ENCODE results near the gene TFF1.

TFF1 gene

DNA sequence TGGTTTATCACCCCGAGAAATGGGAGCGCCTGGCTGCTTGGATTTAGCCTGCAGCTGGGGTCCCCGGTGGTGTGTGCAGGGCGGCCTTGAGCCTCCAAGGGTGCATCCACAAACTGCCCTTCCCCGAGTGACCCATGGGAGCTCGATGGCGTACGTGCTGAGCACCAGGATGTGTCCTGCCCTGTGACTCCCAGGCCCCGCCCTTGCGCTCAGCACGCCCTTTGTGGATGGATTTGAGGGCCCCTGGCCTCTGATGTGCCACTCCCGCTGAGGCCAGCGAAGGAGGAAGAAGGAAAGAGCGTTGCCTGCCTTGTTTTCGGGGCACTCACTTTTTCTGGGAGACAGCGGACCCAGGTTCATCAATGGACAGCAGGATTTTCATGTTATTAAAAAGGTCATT is 49.4 kb downstream of the TFF1 start:
- TF ChIP-seq, protein P1, sequence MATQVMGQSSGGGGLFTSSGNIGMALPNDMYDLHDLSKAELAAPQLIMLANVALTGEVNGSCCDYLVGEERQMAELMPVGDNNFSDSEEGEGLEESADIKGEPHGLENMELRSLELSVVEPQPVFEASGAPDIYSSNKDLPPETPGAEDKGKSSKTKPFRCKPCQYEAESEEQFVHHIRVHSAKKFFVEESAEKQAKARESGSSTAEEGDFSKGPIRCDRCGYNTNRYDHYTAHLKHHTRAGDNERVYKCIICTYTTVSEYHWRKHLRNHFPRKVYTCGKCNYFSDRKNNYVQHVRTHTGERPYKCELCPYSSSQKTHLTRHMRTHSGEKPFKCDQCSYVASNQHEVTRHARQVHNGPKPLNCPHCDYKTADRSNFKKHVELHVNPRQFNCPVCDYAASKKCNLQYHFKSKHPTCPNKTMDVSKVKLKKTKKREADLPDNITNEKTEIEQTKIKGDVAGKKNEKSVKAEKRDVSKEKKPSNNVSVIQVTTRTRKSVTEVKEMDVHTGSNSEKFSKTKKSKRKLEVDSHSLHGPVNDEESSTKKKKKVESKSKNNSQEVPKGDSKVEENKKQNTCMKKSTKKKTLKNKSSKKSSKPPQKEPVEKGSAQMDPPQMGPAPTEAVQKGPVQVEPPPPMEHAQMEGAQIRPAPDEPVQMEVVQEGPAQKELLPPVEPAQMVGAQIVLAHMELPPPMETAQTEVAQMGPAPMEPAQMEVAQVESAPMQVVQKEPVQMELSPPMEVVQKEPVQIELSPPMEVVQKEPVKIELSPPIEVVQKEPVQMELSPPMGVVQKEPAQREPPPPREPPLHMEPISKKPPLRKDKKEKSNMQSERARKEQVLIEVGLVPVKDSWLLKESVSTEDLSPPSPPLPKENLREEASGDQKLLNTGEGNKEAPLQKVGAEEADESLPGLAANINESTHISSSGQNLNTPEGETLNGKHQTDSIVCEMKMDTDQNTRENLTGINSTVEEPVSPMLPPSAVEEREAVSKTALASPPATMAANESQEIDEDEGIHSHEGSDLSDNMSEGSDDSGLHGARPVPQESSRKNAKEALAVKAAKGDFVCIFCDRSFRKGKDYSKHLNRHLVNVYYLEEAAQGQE (IDR thresholded peaks at IDR 0.05; ENCODE audit: insufficient read depth in 1 of 2, low read depth in 2 of 2, low read length in 2 of 2) = no peak
- TF ChIP-seq SIN3A (IDR thresholded peaks at IDR 0.05; ENCODE audit: borderline replicate concordance, insufficient read depth, low read length) = no peak
- no peak for TF ChIP-seq TAF1 (IDR thresholded peaks at IDR 0.05; ENCODE audit: borderline replicate concordance, insufficient read depth, low read length)
- no peak for TF ChIP-seq FOXP2 (optimal IDR thresholded peaks at IDR 0.05; ENCODE audit: borderline replicate concordance, extremely low read depth, extremely low read length, insufficient read depth)
- no peak for TF ChIP-seq POLR2AphosphoS5 (IDR thresholded peaks at IDR 0.05; ENCODE audit: low read depth, low read length)

DNA sequence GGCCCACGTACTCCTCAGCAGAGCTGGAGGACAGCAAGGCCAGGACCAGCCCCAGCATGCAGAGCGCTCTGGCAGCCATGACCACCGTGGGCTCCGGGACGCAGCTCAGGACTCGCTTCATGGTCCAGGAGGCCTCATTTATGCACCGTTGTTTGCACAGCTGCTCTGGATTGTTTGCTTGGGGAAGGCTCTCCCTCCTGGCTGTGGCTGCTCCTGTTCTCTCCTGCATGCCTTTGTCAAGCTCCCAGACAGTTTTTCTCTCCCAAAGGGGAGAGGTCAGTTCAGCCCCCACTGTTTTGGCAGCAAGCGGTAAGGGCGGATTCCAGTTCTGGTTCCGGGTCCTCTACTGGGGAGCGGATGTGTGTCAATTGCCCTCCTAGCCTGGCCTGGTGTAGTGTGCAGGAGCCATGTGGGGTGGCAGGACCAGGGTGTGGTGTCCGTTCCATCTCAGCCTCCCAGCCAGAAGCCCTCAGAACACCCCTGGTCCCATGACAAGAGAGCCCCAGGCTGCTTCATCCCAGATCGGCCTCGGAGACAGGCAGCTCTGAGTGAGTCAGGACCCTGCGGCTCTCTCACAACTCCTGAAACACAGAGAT is 50.9 kb downstream of the TFF1 start, which contains the start of gene TFF3:
Gene TFF3 (minus strand): TSS at position 114 of the 596 bp plus-strand sequence. CDS start 35 bp downstream, at position 79.
- TF ChIP-seq SIN3A (IDR thresholded peaks at IDR 0.05; ENCODE audit: borderline replicate concordance, insufficient read depth, low read length) (no peak), POLR2AphosphoS5 (IDR thresholded peaks at IDR 0.05; ENCODE audit: low read depth, low read length) (no peak)

DNA sequence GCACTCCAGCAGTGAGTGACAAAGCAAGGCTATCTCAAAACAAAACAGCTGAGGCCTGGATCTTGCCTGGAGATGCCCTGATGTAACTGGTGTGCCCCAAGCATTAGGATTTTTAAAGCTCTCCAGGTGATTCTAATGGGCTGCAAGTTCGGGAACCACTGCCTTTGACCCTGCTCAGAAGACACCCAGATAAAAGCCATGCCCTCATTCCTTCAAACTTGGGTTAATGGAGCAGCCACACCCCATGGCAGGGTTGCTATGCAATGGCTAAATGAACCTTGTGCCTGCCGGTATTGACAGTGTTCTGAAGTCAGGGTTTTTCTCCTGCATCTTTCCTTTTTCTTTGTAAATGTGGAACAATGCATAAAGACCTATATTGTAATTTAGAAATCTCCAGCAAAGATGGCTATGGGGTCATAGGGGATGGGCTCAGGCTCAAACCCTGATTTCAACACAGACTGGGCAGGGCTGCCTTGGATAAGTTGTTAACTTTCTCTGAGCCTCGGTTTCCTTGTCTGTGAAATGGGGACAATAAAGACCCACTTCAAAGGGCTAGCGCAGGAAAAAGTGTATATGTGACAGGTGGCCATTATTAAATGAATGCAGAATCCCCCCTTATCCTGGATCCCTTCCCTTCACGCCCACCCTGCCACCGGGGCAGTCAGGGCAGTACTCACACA is 51.6 kb downstream of the TFF1 start:
- TF ChIP-seq, protein P1 (IDR thresholded peaks at IDR 0.05; ENCODE audit: insufficient read depth in 1 of 2, low read depth in 2 of 2, low read length in 2 of 2) = no peak
- no peak for TF ChIP-seq TAF1 (IDR thresholded peaks at IDR 0.05; ENCODE audit: borderline replicate concordance, insufficient read depth, low read length)
- TF ChIP-seq FOXP2 (optimal IDR thresholded peaks at IDR 0.05; ENCODE audit: borderline replicate concordance, extremely low read depth, extremely low read length, insufficient read depth) = no peak
- TF ChIP-seq SIN3A (IDR thresholded peaks at IDR 0.05; ENCODE audit: borderline replicate concordance, insufficient read depth, low read length) = no peak
- no peak for TF ChIP-seq POLR2AphosphoS5 (IDR thresholded peaks at IDR 0.05; ENCODE audit: low read depth, low read length)

DNA sequence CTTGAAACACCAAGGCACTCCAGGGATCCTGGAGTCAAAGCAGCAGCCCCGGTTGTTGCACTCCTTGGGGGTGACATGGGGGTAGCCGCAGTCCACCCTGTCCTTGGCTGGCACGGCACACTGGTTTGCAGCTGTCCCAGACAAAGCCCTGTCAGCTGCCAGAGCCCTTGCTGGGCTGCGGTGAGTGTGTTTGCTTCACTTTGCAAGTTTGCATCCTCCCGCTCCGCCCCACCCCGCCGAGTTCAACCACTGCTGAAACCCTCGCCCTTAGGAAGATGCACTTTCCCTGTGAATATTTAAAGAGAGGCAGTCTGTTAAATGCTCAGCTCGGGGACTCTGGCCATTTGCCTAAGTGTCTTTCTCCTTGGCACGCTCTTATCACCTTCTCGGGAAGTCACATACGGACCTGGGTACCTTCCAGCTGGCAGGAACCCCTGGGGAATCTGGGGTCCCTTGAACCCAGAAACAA is 52.8 kb downstream of the TFF1 start:
- TF ChIP-seq POLR2AphosphoS5 (IDR thresholded peaks at IDR 0.05; ENCODE audit: low read depth, low read length) = no peak
- TF ChIP-seq TAF1 (IDR thresholded peaks at IDR 0.05; ENCODE audit: borderline replicate concordance, insufficient read depth, low read length) = no peak
- TF ChIP-seq FOXP2 (optimal IDR thresholded peaks at IDR 0.05; ENCODE audit: borderline replicate concordance, extremely low read depth, extremely low read length, insufficient read depth) = no peak

DNA sequence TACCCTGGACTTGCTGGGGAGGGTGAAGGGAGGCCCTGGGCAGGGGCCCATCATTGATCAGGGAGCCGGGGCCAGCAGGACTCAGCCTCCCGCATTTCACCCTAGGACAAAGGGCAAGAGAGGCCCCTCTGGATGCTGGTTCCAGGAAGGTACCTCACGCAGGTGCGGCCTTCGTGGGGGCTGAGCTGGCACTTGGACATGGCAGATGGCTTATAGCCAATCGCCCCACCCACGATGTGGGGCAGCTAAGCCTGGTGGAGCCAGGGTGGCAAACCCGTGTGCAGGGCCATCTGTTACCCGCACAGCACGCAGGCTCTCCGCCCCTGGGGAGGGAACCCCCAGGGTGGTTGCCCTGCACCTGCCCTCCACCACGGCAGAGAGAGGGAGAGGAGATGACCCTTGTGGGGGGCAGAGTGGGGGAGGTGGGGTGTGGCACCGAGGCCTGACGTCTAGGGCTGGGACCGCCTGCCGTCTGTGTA is 53.7 kb downstream of the TFF1 start:
- no peak for TF ChIP-seq TAF1 (IDR thresholded peaks at IDR 0.05; ENCODE audit: borderline replicate concordance, insufficient read depth, low read length)
- TF ChIP-seq POLR2AphosphoS5 (IDR thresholded peaks at IDR 0.05; ENCODE audit: low read depth, low read length) = no peak
- no peak for TF ChIP-seq SIN3A (IDR thresholded peaks at IDR 0.05; ENCODE audit: borderline replicate concordance, insufficient read depth, low read length)
- TF ChIP-seq FOXP2 (optimal IDR thresholded peaks at IDR 0.05; ENCODE audit: borderline replicate concordance, extremely low read depth, extremely low read length, insufficient read depth) = no peak
